Kidney (tissue), 14 donors: Measurements from ENCODE around the gene PIP4K2A. TPM values are rescaled to one million over a fixed set of nuclear protein-coding genes. Genes with fewer than 3 reads are reported as not detected.

ENCODE experiments used
- DNase-seq, 5 donors: peaks; one replicate each; pipeline ENCODE4 v3.0.0-alpha.2; 2013 to 2020
- FAIRE-seq: peaks from 2 replicates; lab custom pipeline; 2012; peaks lifted over from hg19 to GRCh38; lab: Jason Lieb, UNC
- H3K27ac ChIP-seq, 2 donors: one replicate each; pipeline ENCODE4 v1.7.0; 2013; ENCODE audit warnings: low read depth in 2 of 2, low read length in 2 of 2, inconsistent platforms in 1 of 2
- H3K27me3 ChIP-seq: one replicate; pipeline ENCODE4 v1.7.1; 2013; ENCODE audit warnings: low read length, inconsistent platforms; ENCODE audit not compliant: control insufficient read depth, insufficient read depth
- H3K36me3 ChIP-seq, 3 donors: one replicate each; pipeline versions ENCODE4 v1.7.0 to v1.7.1; 2013; ENCODE audit warnings: low read length in 3 of 3, control low read depth in 1 of 3, inconsistent platforms in 1 of 3; ENCODE audit not compliant: insufficient read depth in 3 of 3, control insufficient read depth in 2 of 3
- H3K4me1 ChIP-seq, 3 donors: one replicate each; pipeline versions ENCODE4 v1.7.0 to v1.7.1; 2013; ENCODE audit warnings: low read length in 3 of 3, inconsistent platforms in 1 of 3, low read depth in 1 of 3; ENCODE audit not compliant: control insufficient read depth in 2 of 3, insufficient read depth in 2 of 3
- H3K4me3 ChIP-seq, 3 donors: one replicate each; pipeline versions ENCODE4 v1.7.0 to v1.8.1; 2013; ENCODE audit warnings: low read length in 3 of 3, control low read depth in 1 of 3, inconsistent platforms in 1 of 3
- H3K9ac ChIP-seq, 3 donors: one replicate each; pipeline versions ENCODE4 v1.7.0 to v1.7.1; 2013; ENCODE audit warnings: low read length in 3 of 3, control low read depth in 1 of 3, inconsistent platforms in 1 of 3
- H3K9me3 ChIP-seq, 3 donors: one replicate each; pipeline versions ENCODE4 v1.7.0 to v1.7.1; 2013; ENCODE audit warnings: low read length in 3 of 3, control low read depth in 1 of 3, inconsistent platforms in 1 of 3; ENCODE audit not compliant: control insufficient read depth in 2 of 3, insufficient read depth in 1 of 3
- intact Hi-C: fragments of 100-400 bp; cut with DNase I; formaldehyde crosslinking; loops from one replicate; pipeline ENCODE4 v1.11.1; 2022
- polyA plus RNA-seq: library from polyadenylated mRNA; stranded (reverse); fragments of 350-450 nt; fragmentation: Illumina TruSeq; extraction: RNeasy Lipid Tissue Mini Kit (QIAGEN cat#74804); gene quantifications from one replicate; pipeline ENCODE4 v1.2.3, GENCODE V29; 2014; ENCODE audit warnings: low read depth, low replicate concordance; ENCODE audit not compliant: insufficient read depth
- total RNA-seq: library from RNA; stranded (reverse); fragmentation: NEBNext Ultra II Directional; extraction: Animal tissue kit (Norgen Biotek cat#: 25700); gene quantifications from one replicate; pipeline ENCODE4 v1.2.1, GENCODE V29; 2021
- TF ChIP-seq, protein P1 (sequence below): IDR thresholded peaks from 3 replicates; pipeline ENCODE4 v1.5.1; 2012; ENCODE audit warnings: mild to moderate bottlenecking, moderate library complexity, borderline replicate concordance; ENCODE audit not compliant: insufficient read depth; ENCODE audit errors: extremely low read depth
- donor health status: control.
- donor health status: control.
- donor health status: control.
- donor health status: control.
- donor health status: control.
- donor health status: DM: yes; HTN: yes; CAD: no.
- donor health status: Normal renal cell carcinoma (clear cell type).

PIP4K2A gene
- total and polyA plus RNA-seq, 2 donors from 2014 or later: 12.2 to 54.6 TPM

DNA sequence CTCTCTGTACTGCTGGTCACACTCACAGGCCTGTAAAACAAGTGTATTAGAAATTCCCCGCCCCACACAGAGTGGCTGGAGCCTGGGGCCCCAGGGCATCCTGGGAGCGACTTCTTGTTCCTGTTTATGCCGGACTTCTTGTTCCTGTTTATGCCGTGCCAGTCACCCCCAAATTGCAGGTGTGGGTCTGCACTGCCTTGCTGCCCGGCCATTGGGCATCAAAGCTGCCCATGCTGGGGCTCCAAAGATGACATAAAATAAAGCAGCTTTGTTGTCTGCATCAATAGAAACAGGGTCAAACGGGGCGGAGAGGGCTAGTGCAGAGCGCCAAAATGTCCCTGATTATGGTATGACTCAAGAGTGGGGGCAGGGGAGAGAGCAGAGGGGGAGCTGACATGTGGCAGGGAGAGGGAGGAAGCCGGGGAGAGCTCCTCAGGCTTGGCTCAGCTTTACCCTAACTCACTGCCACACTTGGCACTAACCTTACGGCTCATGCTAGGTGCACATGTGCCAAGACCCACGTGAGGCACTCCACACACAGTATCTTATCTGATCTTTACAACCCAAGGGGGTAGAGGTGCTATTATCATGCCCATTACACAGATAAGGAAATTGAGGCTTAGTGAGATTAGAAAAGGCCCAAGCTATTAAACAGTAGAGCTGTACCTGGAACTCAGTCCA is 98.4 kb downstream of the PIP4K2A start:
- intact Hi-C loops: no loop called here
- FAIRE-seq (no peak), DNase-seq (no peak)
- no peak overlapping the region for H3K9ac ChIP-seq
- H3K4me3 ChIP-seq: peak overlapping the region in 1 of 3 donors; percentile 23
- no peaks in the 10 kb centered on the region for H3K36me3 ChIP-seq
- no peaks in the 10 kb centered on the region for H3K9me3 ChIP-seq
- peaks cover 0 to 17% (median 12%) of the 10 kb centered on the region in 3 donors for H3K4me1 ChIP-seq
- H3K27me3 ChIP-seq: no peaks in the 10 kb centered on the region
- TF ChIP-seq, protein P1, sequence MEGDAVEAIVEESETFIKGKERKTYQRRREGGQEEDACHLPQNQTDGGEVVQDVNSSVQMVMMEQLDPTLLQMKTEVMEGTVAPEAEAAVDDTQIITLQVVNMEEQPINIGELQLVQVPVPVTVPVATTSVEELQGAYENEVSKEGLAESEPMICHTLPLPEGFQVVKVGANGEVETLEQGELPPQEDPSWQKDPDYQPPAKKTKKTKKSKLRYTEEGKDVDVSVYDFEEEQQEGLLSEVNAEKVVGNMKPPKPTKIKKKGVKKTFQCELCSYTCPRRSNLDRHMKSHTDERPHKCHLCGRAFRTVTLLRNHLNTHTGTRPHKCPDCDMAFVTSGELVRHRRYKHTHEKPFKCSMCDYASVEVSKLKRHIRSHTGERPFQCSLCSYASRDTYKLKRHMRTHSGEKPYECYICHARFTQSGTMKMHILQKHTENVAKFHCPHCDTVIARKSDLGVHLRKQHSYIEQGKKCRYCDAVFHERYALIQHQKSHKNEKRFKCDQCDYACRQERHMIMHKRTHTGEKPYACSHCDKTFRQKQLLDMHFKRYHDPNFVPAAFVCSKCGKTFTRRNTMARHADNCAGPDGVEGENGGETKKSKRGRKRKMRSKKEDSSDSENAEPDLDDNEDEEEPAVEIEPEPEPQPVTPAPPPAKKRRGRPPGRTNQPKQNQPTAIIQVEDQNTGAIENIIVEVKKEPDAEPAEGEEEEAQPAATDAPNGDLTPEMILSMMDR: no peak
- H3K27ac ChIP-seq: peak overlapping the region in 1 of 2 donors; percentile 70

DNA sequence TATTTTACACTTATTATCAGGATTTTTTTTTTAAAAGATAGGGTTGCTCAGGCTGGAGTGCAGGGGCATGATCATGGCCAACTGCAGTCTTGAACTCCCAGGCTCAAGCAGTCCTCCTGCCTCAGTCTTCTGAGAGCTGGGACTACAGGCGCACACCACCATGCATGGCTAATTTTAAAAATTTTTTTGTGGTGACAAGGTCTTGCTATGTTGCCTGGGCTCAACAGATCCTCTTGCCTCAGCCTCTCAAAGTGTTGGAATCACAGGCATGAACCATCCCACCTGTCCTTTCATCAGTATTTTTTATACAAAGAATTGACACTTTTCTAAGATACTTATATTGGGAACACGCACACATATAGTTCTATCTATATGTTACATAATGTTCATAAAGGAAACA is 99.3 kb downstream of the PIP4K2A start:
- FAIRE-seq: no peak
- no peak for DNase-seq
- intact Hi-C loops: no loop called here
- Histone ChIP-seq H3K4me3 (no peak overlapping the region), H3K36me3 (no peaks in the 10 kb centered on the region), H3K9ac (no peak overlapping the region), H3K4me1 (peaks cover 0 to 15% (median 9%) of the 10 kb centered on the region in 3 donors), H3K27ac (peak overlapping the region in 1 of 2 donors; percentile 70), H3K27me3 (no peaks in the 10 kb centered on the region), H3K9me3 (no peaks in the 10 kb centered on the region)
- TF ChIP-seq, protein P1: no peak

DNA sequence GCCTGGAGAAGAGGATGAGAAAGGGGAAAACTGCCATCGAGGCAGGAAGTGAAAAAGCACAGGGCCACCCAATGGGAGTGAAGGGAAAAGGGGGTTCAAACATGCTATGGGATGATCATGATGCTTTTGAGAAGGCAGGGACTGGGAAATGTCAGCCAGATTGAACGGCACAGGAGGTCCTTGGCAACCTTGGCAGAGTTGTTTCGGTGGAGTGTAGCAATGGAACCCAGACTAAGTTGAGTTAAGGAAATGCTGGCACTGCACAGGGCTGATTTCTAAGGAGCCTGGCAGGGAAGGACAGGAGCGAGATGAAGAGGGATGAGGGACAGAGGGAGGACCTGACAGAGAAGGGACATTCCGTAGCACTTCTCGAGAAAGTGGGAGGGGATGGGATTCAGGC is 101.4 kb downstream of the PIP4K2A start:
- no peak overlapping the region for H3K4me3 ChIP-seq
- H3K4me1 ChIP-seq: peaks cover 0 to 4% (median 3%) of the 10 kb centered on the region in 3 donors
- H3K36me3 ChIP-seq: peaks cover 0 to 3% (median 0%) of the 10 kb centered on the region in 3 donors
- TF ChIP-seq, protein P1: no peak
- H3K27ac ChIP-seq: no peak overlapping the region
- no peak overlapping the region for H3K9ac ChIP-seq
- FAIRE-seq: no peak
- intact Hi-C loops: no loop called here
- H3K9me3 ChIP-seq: no peaks in the 10 kb centered on the region
- no peaks in the 10 kb centered on the region for H3K27me3 ChIP-seq
- DNase-seq: no peak
